HFF-Myc (cell line): ENCODE data around the gene FCHO1.

Experiments used
- DNase-seq: peaks from one replicate; pipeline ENCODE4 v3.0.0-alpha.2; 2011; ENCODE audit warnings: low read depth; ENCODE audit errors: extremely low read depth
- H3K4me3 ChIP-seq: replicated peaks from 2 replicates; pipeline ENCODE4 v1.5.1; 2011; ENCODE audit warnings: low read depth, mild to moderate bottlenecking, control low read depth, low read length
- TF ChIP-seq, protein P1 (sequence below): IDR thresholded peaks from 2 replicates; pipeline ENCODE4 v1.5.1; 2012; ENCODE audit warnings: mild to moderate bottlenecking, low read depth, low read length, control low read depth; ENCODE audit errors: missing control alignments

FCHO1 gene

DNA sequence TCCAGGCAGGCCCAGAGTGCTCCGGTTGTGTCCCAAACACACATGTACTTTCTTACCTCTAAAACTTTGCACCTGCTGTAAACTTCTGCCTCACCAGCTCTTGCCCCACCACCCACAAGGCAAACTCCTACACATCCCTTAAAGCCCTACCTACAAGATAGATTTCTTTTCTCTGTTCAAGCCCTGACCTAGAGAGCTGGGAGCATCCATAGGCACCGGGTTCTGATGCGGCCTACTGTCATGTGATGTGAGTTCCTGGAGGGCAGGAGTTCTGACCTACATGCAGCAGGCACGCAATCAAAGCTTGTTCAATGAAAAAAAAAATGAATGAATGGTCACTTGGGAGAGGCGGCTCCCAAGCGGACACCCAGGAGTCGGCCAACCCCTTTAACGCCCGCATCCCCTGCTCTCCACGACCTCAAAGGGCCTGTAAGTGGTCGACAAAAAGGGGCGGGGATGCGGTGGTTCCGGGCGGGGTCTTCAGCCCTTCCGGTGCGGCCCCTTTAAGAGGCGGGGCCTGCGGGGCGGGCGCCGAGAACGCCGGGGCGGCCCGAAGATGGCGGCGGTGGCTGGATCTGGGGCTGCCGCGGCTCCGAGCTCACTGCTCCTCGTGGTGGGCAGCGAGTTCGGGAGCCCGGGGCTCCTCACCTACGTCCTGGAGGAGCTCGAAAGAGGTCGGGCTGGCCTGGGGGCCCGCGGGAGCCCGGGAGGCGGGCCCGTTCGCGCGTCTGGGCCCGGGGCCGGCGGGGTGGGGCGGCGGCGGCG is 32.1 kb upstream of the FCHO1 start, which contains the start of gene MAP1S:
MAP1S (plus strand) TSS at position 534 of the 765 bp plus-strand sequence; CDS start at position 557, 23 bp downstream.
- DNase-seq = no peak
- peak within 1 kb of the TSS; percentile 83 for H3K4me3 ChIP-seq
- TF ChIP-seq, protein P1, sequence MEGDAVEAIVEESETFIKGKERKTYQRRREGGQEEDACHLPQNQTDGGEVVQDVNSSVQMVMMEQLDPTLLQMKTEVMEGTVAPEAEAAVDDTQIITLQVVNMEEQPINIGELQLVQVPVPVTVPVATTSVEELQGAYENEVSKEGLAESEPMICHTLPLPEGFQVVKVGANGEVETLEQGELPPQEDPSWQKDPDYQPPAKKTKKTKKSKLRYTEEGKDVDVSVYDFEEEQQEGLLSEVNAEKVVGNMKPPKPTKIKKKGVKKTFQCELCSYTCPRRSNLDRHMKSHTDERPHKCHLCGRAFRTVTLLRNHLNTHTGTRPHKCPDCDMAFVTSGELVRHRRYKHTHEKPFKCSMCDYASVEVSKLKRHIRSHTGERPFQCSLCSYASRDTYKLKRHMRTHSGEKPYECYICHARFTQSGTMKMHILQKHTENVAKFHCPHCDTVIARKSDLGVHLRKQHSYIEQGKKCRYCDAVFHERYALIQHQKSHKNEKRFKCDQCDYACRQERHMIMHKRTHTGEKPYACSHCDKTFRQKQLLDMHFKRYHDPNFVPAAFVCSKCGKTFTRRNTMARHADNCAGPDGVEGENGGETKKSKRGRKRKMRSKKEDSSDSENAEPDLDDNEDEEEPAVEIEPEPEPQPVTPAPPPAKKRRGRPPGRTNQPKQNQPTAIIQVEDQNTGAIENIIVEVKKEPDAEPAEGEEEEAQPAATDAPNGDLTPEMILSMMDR = no peak

DNA sequence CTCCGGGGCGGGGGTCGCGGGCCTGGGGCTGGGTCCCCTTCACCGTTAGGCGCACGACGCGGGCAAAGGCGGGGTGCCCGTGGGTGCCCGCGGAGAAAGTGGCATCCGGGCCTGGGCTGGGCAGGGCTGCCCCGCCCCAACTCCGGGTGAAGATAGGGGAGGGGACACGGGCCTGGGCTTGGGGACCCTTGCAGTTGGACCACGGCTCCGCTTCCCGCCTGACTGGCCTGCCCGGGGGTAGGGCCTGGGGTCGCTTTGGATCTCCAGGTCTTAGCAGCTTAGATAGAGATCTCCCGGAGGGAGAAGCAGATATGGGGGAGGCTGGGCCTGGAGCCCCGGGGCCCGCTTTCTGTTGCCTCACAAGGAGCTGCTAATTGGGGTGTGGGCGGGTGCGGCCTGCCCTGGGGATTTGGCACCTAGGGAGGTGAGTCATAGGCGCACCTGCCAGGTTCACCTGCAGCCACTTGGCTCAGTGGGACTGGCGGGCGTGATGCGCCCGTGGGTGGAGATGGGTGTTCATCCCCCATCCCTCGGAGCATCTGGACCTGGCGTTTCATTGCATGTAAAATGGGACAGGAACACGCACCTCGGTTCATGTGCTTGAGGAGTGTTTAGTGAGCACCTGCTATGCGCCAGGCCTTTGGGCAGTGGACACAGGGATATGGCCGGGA is 31.4 kb upstream of the FCHO1 start:
- DNase-seq = no peak
- TF ChIP-seq, protein P1 = no peak

DNA sequence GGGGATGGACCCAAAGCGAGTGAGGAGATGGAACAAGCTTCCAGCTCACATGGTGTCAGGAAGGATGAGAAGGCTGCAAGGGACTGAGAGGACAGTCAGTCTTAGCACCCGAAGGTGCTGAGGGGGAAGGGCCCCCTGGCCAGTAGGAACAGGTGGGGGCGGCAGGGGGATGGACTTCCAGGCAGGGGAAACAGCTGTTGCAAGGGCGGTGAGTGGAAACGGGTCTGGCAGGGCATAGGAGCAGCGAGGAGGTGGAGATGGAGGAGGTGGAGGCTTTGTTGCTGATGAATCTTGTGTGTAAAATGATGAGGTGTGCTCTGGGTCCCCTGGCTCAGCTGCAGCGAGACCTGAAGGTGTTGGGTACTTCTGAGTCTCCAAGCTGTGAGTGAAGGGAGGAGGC is 30.8 kb upstream of the FCHO1 start:
- no peak for DNase-seq
- peak overlapping the region; percentile 83 for H3K4me3 ChIP-seq
- TF ChIP-seq, protein P1 = no peak

More for the DNA sequence above, 31.4 kb upstream of the FCHO1 start:
- peak overlapping the region; percentile 83 for H3K4me3 ChIP-seq

DNA sequence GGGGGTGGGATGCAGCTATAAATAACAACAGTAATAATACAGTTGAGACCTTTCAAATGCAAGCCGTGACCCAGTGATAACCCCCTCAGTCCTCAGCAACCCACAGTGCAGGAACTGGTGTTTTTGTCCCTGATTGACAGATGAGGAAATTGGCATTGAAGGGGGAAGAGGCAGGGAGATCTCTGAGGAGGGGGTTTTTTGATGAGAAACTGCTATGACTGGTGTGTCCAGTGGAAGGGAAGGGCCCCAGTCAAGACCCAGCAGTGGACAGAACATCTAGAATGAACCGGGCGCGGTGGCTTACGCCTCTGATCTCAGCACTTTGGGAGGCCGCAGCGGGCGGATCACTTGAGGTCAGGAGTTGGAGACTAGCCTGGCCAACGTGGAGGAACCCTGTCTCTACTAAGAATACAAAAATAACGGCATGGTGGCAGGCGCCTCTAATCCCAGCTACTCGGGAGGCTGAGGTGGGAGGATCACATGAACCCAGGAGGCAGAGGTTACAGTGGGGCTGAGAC is 30.1 kb upstream of the FCHO1 start:
- H3K4me3 ChIP-seq = peak overlapping the region; percentile 83
- no peak for DNase-seq
- TF ChIP-seq, protein P1 = no peak

DNA sequence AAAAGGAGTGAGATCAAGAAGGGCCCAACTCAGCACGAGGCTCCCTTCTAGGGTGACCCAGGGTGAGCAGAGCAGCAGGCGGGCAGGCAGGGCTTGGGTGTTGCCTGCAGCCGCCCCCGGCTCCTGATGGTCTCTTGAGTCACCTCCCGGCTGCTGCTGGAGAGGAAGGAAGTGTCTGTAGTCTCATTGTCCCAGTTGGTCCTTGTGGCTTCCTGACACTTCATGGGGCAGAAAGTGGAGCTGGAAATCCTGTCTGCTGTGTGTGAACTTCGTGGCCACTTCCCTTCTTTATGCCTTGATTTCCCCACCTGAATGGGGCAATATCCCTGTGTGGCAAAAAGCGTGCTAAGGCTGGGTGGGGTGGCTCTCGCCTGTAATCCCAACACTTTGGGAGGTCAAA is 29.5 kb upstream of the FCHO1 start:
- DNase-seq = no peak
- no peak overlapping the region for H3K4me3 ChIP-seq
- TF ChIP-seq, protein P1 = no peak

DNA sequence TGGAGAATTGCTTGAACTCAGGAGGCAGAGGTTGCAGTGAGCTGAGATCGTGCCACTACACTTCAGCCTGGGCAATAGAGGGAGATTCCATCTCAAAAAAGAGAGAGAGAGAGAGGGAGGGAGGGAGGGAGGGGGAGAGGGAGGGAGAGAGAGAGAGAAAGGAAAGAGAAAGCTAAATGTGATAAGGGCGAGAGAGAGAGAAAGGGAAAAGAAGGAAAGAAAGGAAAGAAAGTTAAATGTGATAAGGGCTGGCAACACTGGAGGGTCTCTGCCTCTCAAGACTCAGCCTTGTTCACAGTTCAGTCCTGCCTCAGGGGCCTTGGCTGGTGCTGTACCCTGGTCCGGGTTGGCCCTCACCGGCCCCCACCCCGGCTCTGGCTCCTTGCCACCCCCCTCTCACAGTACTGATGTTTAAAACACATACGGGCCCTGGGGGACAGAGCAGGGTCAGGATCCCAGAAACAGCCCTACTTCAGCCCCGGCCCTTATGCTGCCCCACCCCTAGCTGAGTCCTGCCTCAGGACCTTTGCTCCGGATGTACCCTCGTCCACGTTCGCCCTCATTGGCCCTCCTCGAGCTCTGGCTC is 28.5 kb upstream of the FCHO1 start:
- DNase-seq = no peak
- TF ChIP-seq, protein P1 = no peak
- H3K4me3 ChIP-seq = no peak overlapping the region
